Thymus (tissue), 11 donors: ENCODE results near the gene ANXA1. TPM values are rescaled to one million over a fixed set of nuclear protein-coding genes. Genes with fewer than 3 reads are reported as not detected.
"Not testable (repeated sequence)": the region's sequence is repeated elsewhere in the genome, so short reads cannot be mapped to it uniquely, and the experiment has no call there.

Source experiments
- DNase-seq, 9 donors: peaks; one replicate each; pipeline ENCODE4 v3.0.0-alpha.2; 2013; ENCODE audit warnings: low spot score in 9 of 9, low read depth in 6 of 9, missing footprints in 1 of 9
- H3K27ac ChIP-seq, 2 donors: one replicate each; pipeline ENCODE4 v1.5.1; 2013; ENCODE audit warnings: control low read depth in 1 of 2, low read depth in 1 of 2, low read length in 1 of 2, mild to moderate bottlenecking in 1 of 2, moderate library complexity in 1 of 2
- H3K27me3 ChIP-seq, 2 donors: one replicate each; pipeline ENCODE4 v1.5.1; 2013; ENCODE audit warnings: low read length in 1 of 2; ENCODE audit not compliant: control insufficient read depth in 2 of 2, insufficient read depth in 1 of 2
- H3K36me3 ChIP-seq, 2 donors: one replicate each; pipeline ENCODE4 v1.5.1; 2013; ENCODE audit warnings: low read length in 1 of 2, mild to moderate bottlenecking in 1 of 2, moderate library complexity in 1 of 2; ENCODE audit not compliant: control insufficient read depth in 2 of 2, insufficient read depth in 2 of 2
- H3K4me1 ChIP-seq, 2 donors: one replicate each; pipeline ENCODE4 v1.5.1; 2013; ENCODE audit warnings: low read length in 2 of 2; ENCODE audit not compliant: control insufficient read depth in 2 of 2, insufficient read depth in 2 of 2
- H3K4me3 ChIP-seq, 2 donors: one replicate each; pipeline ENCODE4 v1.5.1; 2013; ENCODE audit warnings: low read length in 2 of 2, control low read depth in 1 of 2, mild to moderate bottlenecking in 1 of 2
- H3K9me3 ChIP-seq, 2 donors: one replicate each; pipeline ENCODE4 v1.5.1; 2013; ENCODE audit warnings: low read length in 1 of 2, mild to moderate bottlenecking in 1 of 2; ENCODE audit not compliant: control insufficient read depth in 2 of 2, insufficient read depth in 1 of 2
- WGBS: extraction: QIAGEN DNeasy Blood & Tissue Kit; methylation state at CpG from one replicate; pipeline ENCODE4 v1.1.7; 2013; 5-methylcytosine and 5-hydroxymethylcytosine counted together
- polyA plus RNA-seq: library from polyadenylated mRNA; stranded (reverse); fragments of 200-250 nt; gene quantifications from one replicate; pipeline ENCODE4 v1.2.3, GENCODE V29; 2013
- total RNA-seq: library from RNA; stranded (reverse); fragments of 120-200 nt; gene quantifications from one replicate; pipeline ENCODE4 v1.2.4, GENCODE V29; 2013
- donor health status: healthy.

Gene ANXA1
- total and polyA plus RNA-seq, 2 donors = 111 to 316 TPM

DNA sequence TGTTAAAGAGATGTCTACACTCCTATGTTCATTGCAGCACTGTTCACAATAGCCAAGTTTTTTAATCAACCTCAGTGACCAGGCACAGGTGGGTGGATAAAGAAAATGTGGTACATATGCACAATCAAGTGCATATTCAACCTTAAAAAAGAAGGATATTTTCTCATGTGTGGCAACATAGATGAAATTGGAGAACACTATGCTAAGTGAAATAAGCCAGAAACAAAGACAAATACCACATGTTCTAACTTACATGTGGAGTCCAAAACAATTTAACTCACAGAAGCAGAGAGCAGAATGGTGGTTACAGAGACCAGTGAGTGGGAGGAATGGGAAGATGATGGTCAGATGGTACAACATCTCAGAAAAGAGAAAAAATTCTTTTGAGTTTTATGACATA lies 31.8 kb downstream of the ANXA1 start:
- DNase-seq = no peak
- Histone ChIP-seq H3K9me3 (no peaks in the 10 kb centered on the region), H3K27me3 (no peaks in the 10 kb centered on the region), H3K27ac (no peak overlapping the region), H3K4me3 (no peak overlapping the region), H3K36me3 (no peaks in the 10 kb centered on the region), H3K4me1 (no peaks in the 10 kb centered on the region)

DNA sequence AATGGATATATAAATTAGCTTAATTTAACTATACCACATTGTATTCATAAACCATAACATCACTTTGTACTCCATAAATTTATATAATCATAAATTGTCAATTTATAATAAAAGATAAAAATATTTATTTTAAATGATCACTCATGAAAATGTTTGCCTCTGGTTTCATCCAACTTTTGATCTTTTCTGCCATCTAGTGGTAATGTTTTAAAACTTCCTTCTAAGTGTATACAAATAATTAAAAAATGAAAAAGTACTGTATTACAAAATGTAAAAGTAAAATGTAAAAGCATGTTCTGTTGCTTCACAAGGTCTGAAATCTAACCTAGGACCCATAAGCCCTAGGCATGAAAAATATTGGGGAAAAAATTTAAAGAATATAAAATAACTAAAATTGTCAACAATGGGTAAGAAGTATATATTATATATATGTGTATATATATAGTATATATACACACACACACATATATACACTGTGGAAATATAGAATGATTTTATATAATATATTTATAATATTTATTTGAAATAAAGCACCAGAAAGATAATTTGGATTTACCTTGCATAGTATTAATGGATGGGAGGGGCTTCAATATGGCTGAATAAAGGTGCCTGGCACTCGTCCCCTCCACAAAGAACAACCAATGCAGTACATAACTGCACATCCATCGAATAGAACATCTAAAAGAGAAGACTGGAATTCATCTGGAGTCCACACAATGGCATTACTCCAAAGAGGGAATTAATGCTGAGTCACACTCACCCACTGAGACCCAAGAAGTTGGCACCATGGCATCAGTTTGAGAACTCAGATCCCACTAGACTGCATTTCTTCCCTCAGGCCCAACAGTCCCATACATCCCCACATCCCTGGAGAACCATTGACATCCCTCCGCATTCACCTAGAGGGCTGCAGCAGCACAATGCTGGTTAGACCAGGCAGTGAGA lies 32.5 kb downstream of the ANXA1 start:
- H3K4me1 ChIP-seq = no peaks in the 10 kb centered on the region
- H3K36me3 ChIP-seq = no peaks in the 10 kb centered on the region
- H3K27me3 ChIP-seq = no peaks in the 10 kb centered on the region
- H3K9me3 ChIP-seq = no peaks in the 10 kb centered on the region
- no peak overlapping the region for H3K27ac ChIP-seq
- DNase-seq = peak; percentile 8 to 69 (median 33)
- WGBS = 77% methylated on average over 3 of the region's 3 CpGs
- no peak overlapping the region for H3K4me3 ChIP-seq

DNA sequence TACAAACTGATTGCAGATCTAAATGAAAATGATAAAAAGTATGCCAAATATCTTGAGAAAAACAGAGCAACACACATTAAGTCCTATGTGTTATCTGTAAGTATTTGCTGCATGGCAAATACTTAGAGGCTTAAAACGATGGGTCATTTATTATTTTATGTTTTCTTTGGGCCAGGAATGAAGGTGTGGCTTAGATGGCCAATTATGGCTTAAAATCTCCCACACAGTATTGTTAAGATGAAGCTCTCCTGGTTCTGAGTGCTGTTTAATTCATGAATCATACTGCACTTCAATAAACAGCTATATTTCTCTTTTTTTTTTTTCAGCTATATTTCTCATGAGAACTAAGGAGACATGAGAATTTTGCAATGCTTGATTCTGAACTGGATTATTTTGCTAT lies 39.4 kb downstream of the ANXA1 start:
- not testable (repeated sequence) for H3K9me3 ChIP-seq, H3K36me3 ChIP-seq, H3K4me1 ChIP-seq, DNase-seq, H3K4me3 ChIP-seq, H3K27ac ChIP-seq, H3K27me3 ChIP-seq
- WGBS = 90% methylated on average over 1 of the region's 1 CpG

DNA sequence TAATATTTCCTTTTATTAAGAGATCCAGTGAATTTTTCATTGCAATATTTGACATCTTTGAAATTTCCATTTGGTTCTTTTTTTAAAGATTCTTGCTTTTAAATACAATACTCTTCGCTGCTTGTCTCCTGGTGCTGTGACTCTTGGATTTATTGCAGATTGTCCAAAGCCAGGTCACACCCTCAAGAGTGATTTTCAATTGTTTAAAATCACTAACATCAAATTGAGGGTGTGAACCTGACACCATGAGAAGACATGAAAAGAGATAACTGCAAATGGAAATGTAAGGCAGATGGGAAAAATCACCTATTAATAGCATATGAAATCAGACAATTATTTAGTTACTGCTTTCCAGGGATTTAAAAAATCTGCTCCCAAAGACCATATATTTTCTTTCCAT lies 42.6 kb downstream of the ANXA1 start:
- 97% methylated on average over 1 of the region's 1 CpG for WGBS
- Histone ChIP-seq H3K36me3 (no peaks in the 10 kb centered on the region), H3K4me3 (no peak overlapping the region), H3K27ac (no peak overlapping the region), H3K27me3 (no peaks in the 10 kb centered on the region), H3K9me3 (no peaks in the 10 kb centered on the region), H3K4me1 (no peaks in the 10 kb centered on the region)
- no peak for DNase-seq

DNA sequence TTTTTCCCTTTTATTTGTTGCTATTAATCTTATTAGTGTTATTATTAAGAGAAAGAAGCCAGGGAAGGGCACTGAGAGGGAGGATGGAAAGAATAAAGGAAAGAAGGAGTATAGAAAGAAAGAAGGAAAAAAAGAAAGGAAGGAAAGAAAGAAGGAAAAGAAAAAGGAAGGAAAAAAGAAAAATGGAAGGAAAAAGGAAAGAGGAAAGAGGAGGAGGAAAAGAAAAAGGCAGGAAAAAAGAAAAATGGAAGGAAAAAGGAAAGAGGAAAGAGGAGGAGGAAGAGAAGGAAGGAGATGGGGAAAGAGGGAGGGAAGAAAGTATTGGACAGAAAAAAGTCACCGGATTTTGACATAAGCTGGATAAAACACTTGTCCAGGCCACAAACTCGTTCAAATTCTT lies 47.8 kb downstream of the ANXA1 start:
- WGBS = 80% methylated on average over 2 of the region's 2 CpGs
- DNase-seq = no peak
- Histone ChIP-seq H3K4me3 (no peak overlapping the region), H3K27ac (no peak overlapping the region), H3K9me3 (no peaks in the 10 kb centered on the region), H3K4me1 (no peaks in the 10 kb centered on the region), H3K27me3 (no peaks in the 10 kb centered on the region), H3K36me3 (no peaks in the 10 kb centered on the region)

DNA sequence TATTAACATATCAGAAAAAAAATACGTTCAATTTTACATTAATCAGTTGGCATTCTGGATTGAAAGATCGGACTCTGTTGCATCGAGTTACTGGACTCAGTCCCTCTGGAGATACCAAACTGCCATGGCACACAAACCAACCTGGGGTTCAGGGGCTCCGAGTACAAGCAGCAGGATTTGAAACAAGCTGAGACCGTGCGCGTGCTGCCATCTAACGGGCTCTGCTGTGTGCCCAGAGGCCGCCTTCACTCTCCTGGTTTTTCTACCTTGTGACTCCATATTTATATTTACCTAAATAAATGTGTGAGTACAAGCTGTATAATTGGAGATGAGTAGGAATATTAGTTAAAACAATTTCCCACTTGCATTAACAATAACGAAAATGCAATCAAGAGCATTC lies 48.2 kb downstream of the ANXA1 start:
- Histone ChIP-seq H3K36me3 (no peaks in the 10 kb centered on the region), H3K9me3 (no peaks in the 10 kb centered on the region), H3K27ac (no peak overlapping the region), H3K27me3 (no peaks in the 10 kb centered on the region), H3K4me1 (no peaks in the 10 kb centered on the region), H3K4me3 (no peak overlapping the region)
- WGBS = 69% methylated on average over 10 of the region's 10 CpGs
- peak in 2 of 9 donors; percentile 13 to 39 for DNase-seq

DNA sequence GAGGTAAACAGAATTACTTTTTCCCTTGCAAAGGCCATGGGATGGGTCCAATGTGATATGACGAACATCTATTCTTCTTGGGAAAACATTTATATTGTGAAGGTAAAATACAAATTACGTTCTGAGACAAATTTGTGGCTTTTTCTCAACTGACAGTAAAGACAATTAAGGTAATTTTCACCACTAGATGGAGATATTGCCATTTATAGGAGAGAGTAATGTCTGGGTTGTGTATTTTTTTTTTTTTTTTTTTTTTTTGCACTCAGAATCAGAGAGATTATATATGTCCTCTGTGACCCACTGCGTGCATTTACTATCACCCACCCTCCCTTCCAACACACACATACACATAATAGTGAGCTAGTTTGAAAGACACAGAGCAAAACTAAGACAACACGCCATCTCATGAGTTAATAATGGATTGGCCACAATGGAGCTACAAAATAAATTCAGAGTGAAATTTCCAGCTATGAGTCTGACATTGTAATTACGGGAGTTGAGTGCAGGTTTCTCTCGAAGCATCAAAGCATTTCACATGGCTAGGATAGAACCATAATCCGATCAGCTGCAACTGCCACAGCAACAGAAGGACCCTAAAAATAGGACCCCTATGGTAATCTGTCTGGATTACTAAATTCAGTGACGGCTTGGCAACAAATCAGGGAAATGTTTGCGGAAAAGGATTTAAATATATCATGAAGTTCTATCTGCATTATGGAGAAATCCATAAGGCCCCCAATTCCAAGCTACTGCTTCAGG lies 49.2 kb downstream of the ANXA1 start:
- Histone ChIP-seq H3K4me1 (no peaks in the 10 kb centered on the region), H3K4me3 (no peak overlapping the region), H3K27me3 (no peaks in the 10 kb centered on the region), H3K36me3 (no peaks in the 10 kb centered on the region), H3K27ac (no peak overlapping the region), H3K9me3 (no peaks in the 10 kb centered on the region)
- peak in 7 of 9 donors; percentile 4 to 78 (median 30) for DNase-seq
- 71% methylated on average over 9 of the region's 9 CpGs for WGBS

DNA sequence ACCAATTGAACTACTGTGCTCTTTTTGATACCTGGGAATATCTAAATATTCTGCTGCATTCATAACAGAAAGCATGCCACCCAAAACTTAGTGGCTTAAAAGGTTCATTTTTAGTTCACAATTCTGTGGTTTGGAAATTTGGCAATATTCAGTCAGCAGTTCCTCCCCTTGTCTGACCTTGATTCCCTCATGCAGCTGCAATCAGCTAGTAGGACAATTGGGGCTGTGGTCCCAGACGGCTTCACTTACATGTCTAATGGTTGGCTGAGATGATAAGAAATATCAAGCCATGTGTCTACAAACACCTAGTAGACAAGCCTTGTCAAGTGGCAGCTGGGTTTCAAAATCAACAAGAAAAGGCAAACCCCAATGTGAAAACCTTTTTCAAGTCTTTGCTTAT lies 51.3 kb downstream of the ANXA1 start:
- no peak overlapping the region for H3K4me3 ChIP-seq
- DNase-seq = no peak

DNA sequence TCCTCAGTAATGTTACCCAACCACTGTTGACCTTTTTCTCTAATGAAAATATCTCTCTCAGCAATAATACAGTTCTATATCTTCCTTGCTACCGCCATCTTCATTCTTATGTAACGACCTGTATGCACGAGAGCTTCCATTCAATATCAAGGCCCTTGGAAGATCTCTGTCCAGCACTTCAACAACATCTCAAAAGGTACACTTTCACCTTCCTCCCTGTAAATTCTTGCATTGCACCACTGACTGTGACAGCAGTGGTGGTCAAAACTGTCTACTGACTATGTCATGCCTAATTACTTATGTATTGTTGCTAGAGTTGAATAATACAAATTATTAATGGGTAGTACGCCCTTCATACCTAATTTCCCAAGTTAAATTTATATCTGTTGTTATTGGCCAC lies 53.3 kb downstream of the ANXA1 start:
- no peak overlapping the region for H3K4me3 ChIP-seq
- no peak overlapping the region for H3K27ac ChIP-seq
- H3K27me3 ChIP-seq = no peaks in the 10 kb centered on the region
- no peak for DNase-seq
- H3K36me3 ChIP-seq = no peaks in the 10 kb centered on the region
- H3K4me1 ChIP-seq = no peaks in the 10 kb centered on the region
- H3K9me3 ChIP-seq = no peaks in the 10 kb centered on the region
- WGBS = 71% methylated on average over 4 of the region's 4 CpGs

More for the DNA sequence above, 51.3 kb downstream of the ANXA1 start:
- no peaks in the 10 kb centered on the region for H3K36me3 ChIP-seq
- H3K9me3 ChIP-seq = no peaks in the 10 kb centered on the region
- H3K27ac ChIP-seq = no peak overlapping the region
- no peaks in the 10 kb centered on the region for H3K27me3 ChIP-seq
- 0% methylated on average over 1 of the region's 1 CpG for WGBS
- H3K4me1 ChIP-seq = no peaks in the 10 kb centered on the region
